KMS-11 (cell line): ENCODE measurements around the gene GANAB.
"Not testable (repeated sequence)": the region's sequence is repeated elsewhere in the genome, so short reads cannot be mapped to it uniquely, and the experiment has no call there.

Experiments used
- H2AFZ ChIP-seq: fragments of 200-600 bp; sonication (generic); 2 replicates; pipeline ENCODE4 v1.6.1; 2016; ENCODE audit warnings: antibody characterized with exemption, mixed run types, low read depth
- H3K27ac ChIP-seq: fragments of 200-600 bp; sonication (generic); 2 replicates; pipeline ENCODE4 v1.6.1; 2016; ENCODE audit warnings: mild to moderate bottlenecking, mixed run types
- H3K27me3 ChIP-seq: fragments of 200-600 bp; sonication (generic); 2 replicates; pipeline ENCODE4 v1.6.1; 2017; ENCODE audit warnings: mild to moderate bottlenecking, low read depth, mixed run types, moderate library complexity; ENCODE audit not compliant: insufficient read depth
- H3K36me3 ChIP-seq: fragments of 200-600 bp; sonication (generic); 2 replicates; pipeline ENCODE4 v1.6.1; 2017; ENCODE audit warnings: mild to moderate bottlenecking, mixed run types; ENCODE audit not compliant: insufficient read depth
- H3K4me1 ChIP-seq: fragments of 200-600 bp; sonication (generic); 2 replicates; pipeline ENCODE4 v1.6.1; 2016; ENCODE audit warnings: mild to moderate bottlenecking, low read depth, mixed run types; ENCODE audit not compliant: poor library complexity, severe bottlenecking
- H3K4me2 ChIP-seq: fragments of 200-600 bp; sonication (generic); 2 replicates; pipeline ENCODE4 v1.7.0; 2016; ENCODE audit warnings: mild to moderate bottlenecking, mixed run types
- H3K4me3 ChIP-seq: fragments of 200-600 bp; sonication (generic); IDR thresholded peaks from 2 replicates; pipeline ENCODE4 v1.6.1; 2017; ENCODE audit warnings: low read depth, low read length, mixed read lengths; ENCODE audit not compliant: insufficient read depth
- H3K79me2 ChIP-seq: fragments of 200-600 bp; sonication (generic); 2 replicates; pipeline ENCODE4 v1.6.1; 2016; ENCODE audit warnings: low read depth, mixed run types; ENCODE audit not compliant: insufficient read depth
- H3K9ac ChIP-seq: fragments of 200-600 bp; sonication (generic); 2 replicates; pipeline ENCODE4 v1.6.1; 2016; ENCODE audit warnings: mild to moderate bottlenecking, mixed run types
- H4K20me1 ChIP-seq: fragments of 200-600 bp; sonication (generic); 2 replicates; pipeline ENCODE4 v1.6.1; 2016; ENCODE audit warnings: mild to moderate bottlenecking, mixed run types; ENCODE audit not compliant: insufficient read depth
- TF ChIP-seq, protein P1 (sequence below): fragments of 200-600 bp; sonication (generic); conservative IDR thresholded peaks from 2 replicates; pipeline ENCODE4 v1.6.1; 2017; ENCODE audit warnings: low read depth, mild to moderate bottlenecking, antibody characterized with exemption, low read length, moderate library complexity, mixed read lengths

Gene GANAB

GRCh38 chr11:62588966-62589637, 57.3 kb downstream of the GANAB start:
- Histone ChIP-seq H3K4me3 (no peak overlapping the region), H3K27ac (peak overlapping the region; percentile 17; the same call in 1 of the 2 replicates), H3K4me2 (no peak overlapping the region), H3K9ac (no peak overlapping the region), H4K20me1 (no peaks in the 10 kb centered on the region), H3K4me1 (peaks cover 35% of the 10 kb centered on the region), H3K27me3 (no peaks in the 10 kb centered on the region), H3K79me2 (peaks cover 20% of the 10 kb centered on the region), H3K36me3 (no peaks in the 10 kb centered on the region), H2AFZ (no peak overlapping the region)
- TF ChIP-seq, protein P1, sequence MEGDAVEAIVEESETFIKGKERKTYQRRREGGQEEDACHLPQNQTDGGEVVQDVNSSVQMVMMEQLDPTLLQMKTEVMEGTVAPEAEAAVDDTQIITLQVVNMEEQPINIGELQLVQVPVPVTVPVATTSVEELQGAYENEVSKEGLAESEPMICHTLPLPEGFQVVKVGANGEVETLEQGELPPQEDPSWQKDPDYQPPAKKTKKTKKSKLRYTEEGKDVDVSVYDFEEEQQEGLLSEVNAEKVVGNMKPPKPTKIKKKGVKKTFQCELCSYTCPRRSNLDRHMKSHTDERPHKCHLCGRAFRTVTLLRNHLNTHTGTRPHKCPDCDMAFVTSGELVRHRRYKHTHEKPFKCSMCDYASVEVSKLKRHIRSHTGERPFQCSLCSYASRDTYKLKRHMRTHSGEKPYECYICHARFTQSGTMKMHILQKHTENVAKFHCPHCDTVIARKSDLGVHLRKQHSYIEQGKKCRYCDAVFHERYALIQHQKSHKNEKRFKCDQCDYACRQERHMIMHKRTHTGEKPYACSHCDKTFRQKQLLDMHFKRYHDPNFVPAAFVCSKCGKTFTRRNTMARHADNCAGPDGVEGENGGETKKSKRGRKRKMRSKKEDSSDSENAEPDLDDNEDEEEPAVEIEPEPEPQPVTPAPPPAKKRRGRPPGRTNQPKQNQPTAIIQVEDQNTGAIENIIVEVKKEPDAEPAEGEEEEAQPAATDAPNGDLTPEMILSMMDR: peak; percentile 53; the same call in 1 of the 2 replicates

DNA sequence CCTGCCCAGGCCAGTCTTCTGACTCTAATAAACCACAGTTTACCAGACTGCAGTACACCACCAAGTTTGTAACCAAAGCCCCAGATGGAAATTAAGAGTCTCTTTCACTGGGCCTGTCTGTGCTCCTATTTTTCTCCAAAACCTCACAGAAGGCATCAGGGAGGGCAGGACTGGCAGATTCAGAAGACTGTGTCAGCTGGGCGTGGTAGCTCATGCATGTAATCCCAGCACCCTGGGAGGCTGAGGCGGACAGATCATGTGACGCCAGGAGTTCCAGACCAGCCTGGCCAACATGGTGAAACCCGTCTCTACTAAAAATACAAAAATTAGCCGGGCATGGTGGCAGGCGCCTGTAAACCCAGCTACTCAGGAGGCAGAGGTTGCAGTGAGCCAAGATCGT, 61.1 kb downstream of the GANAB start:
- H3K4me3 ChIP-seq, H3K27me3 ChIP-seq, H3K4me2 ChIP-seq, H3K9ac ChIP-seq, H3K36me3 ChIP-seq, H2AFZ ChIP-seq, H3K27ac ChIP-seq, H4K20me1 ChIP-seq: not testable (repeated sequence)
- Histone ChIP-seq H3K4me1 (peaks cover 13% of the 10 kb centered on the region), H3K79me2 (peaks cover 11% of the 10 kb centered on the region)

- not testable (repeated sequence) for H3K4me2 ChIP-seq, H3K4me3 ChIP-seq, H3K9ac ChIP-seq, H3K27me3 ChIP-seq, H3K27ac ChIP-seq, H4K20me1 ChIP-seq, H2AFZ ChIP-seq, H3K36me3 ChIP-seq, H3K4me1 ChIP-seq, H3K79me2 ChIP-seq
Observed at GRCh38 chr11:62581735-62582134, 64.7 kb downstream of the GANAB start.

DNA sequence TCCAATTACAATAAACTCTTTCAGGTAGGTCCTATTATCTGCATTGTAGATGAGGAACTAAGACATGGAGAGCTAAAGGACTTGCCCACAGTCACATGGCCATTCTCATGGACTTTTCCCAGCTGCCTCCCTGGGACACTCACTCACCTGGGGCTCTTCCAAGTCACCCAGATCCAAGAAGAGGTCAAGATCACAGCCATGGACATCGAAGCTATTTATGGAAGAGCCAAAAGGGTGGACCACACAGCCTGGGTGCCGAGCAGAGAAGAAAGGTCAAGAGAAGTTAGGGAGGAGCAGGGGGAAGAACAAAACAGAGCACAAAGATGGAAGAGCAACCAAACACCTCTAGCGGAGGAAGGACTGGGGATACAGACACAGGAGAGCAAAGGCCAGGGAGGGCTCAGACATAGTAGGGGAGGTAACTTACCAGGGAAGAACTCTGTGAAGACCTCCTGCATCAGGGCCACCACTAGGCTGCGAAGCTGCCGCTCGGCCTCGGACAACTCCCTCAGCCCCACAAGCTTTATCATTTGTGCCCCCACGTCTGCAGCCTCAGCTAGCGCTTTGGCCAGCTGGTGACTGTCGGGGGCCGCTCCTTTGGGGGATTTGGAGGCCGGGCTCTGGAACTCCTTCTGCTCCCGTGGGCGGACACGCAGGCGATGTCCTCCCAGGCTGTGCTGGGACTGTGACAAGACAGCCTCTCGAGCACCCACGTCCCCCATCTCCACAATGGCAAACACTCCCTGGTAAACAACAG, 65.3 kb downstream of the GANAB start:
- Histone ChIP-seq H2AFZ (no peak overlapping the region), H3K4me1 (no peaks in the 10 kb centered on the region), H3K9ac (no peak overlapping the region), H3K4me2 (no peak overlapping the region), H3K27me3 (no peaks in the 10 kb centered on the region), H4K20me1 (no peaks in the 10 kb centered on the region), H3K4me3 (no peak overlapping the region), H3K27ac (no peak overlapping the region), H3K36me3 (no peaks in the 10 kb centered on the region), H3K79me2 (no peaks in the 10 kb centered on the region)
- TF ChIP-seq, protein P1: no peak

DNA sequence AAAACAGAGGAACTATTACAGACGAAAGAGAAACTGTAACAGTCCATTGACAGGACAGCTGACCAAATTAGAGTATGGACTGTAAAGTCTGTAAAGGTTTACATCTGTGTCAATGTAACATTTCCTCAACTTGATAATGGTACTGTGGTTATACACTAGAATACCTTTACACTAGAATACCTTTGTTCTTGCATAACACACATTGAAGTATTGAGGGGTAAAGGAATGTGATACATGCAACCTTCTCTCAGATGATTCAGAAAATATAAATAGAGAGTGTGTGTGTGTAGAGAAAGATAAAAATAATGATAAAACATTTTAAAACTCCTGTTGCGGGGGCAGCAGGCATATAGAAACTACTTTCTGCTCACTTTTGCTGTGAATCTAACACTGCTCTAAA, 67.2 kb downstream of the GANAB start:
- TF ChIP-seq, protein P1: no peak
- no peak overlapping the region for H3K27ac ChIP-seq
- H2AFZ ChIP-seq: no peak overlapping the region
- 0 out of 2 replicates have a peak, but pooled peaks cover 4% of the 10 kb centered on the region for H3K36me3 ChIP-seq
- no peak overlapping the region for H3K9ac ChIP-seq
- H4K20me1 ChIP-seq: no peaks in the 10 kb centered on the region
- H3K4me3 ChIP-seq: no peak overlapping the region
- no peaks in the 10 kb centered on the region for H3K27me3 ChIP-seq
- no peak overlapping the region for H3K4me2 ChIP-seq
- H3K79me2 ChIP-seq: no peaks in the 10 kb centered on the region
- H3K4me1 ChIP-seq: peaks cover 6% of the 10 kb centered on the region
